ENCODE results near the gene MMP12. TPM values are rescaled to one million over a fixed set of nuclear protein-coding genes. Genes with fewer than 3 reads are reported as not detected.

Gene MMP12
- total and polyA plus RNA-seq, 2 donors (not counting 3 experiments of a cell fraction or from before 2014, with no cell fraction given) = not detected

DNA sequence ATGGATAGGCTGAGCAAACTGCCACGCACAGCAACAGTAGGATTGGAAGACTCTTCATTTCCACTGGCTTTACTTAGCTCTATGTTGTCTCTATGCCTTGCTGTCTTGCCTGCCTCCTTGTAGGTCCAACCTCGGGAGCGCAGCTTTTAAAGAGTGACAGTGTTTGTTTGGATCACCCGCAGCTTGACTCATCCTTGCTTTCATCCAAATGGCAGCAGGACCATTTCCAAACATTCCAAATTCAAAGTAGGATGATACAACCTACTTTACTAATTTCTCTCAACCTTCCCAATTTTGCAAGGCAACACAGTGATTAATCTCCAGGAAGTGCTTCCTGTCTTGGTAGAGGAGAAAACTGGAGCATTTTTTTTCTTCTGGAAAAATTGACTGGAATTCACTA is 31.3 kb downstream of the MMP12 start, which contains the start of gene MMP3:
Gene MMP3 (minus strand): TSS at position 121 of the 400 bp plus-strand sequence. CDS start 63 bp downstream, at position 58.
- H3K9me1 ChIP-seq (replicated peaks; ENCODE audit: control insufficient read depth, extremely low read depth, insufficient read depth, low read length) = no peaks in the 10 kb centered on the region
- peaks cover 6 to 8% of the 10 kb centered on the region in 2 experiments for H3K27me3 ChIP-seq (ENCODE audit: control insufficient read depth in 2 of 2, insufficient read depth in 2 of 2, low read length in 2 of 2)
- H3K4me3 ChIP-seq (replicated peaks in 1 of 3; ENCODE audit: insufficient read depth in 1 of 3, low read depth in 1 of 3, low read length in 3 of 3) = no peak within 1 kb of the TSS
- CTCF ChIA-PET = interaction anchor here (1.1 to 1.7 kb wide), 2 partner anchors 12 to 18 kb away, joined by 5 to 8 read pairs; no protein-coding TSS in a partner anchor
- no peak within 1 kb of the TSS for H3K27ac ChIP-seq (ENCODE audit: insufficient read depth, low read depth, low read length)
- no TSS peak for BruUV-seq (replicated peaks)
- no peak for FAIRE-seq
- H3K79me2 ChIP-seq (ENCODE audit: control insufficient read depth, insufficient read depth, low read length) = no peaks in the 10 kb centered on the region
- no peaks in the 10 kb centered on the region for H3K36me3 ChIP-seq (ENCODE audit: control insufficient read depth in 2 of 2, extremely low read depth in 1 of 2, insufficient read depth in 2 of 2, low read length in 2 of 2)
- intact Hi-C loops (cut with micrococcal nuclease) = no loop called here
- H3K9me3 ChIP-seq (replicated peaks; ENCODE audit: control insufficient read depth, insufficient read depth, low read length) = no peaks in the 10 kb centered on the region
- no peaks in the 10 kb centered on the region for H3K4me1 ChIP-seq (ENCODE audit: control insufficient read depth, extremely low read depth, insufficient read depth, low read length)
- H3K4me2 ChIP-seq (ENCODE audit: insufficient read depth, low read length) = no peak within 1 kb of the TSS
- POLR2A ChIA-PET = no interaction called here
- DNase-seq (ENCODE audit: low read depth, low spot score) = no peak
- no peaks in the 10 kb centered on the region for H4K20me1 ChIP-seq (replicated peaks; ENCODE audit: control insufficient read depth, extremely low read depth, insufficient read depth, low read length)
- dilution Hi-C loops (cut with MboI; ENCODE audit: extremely low pct_ligation_motif_present, low sequenced_read_pairs) = no loop called here
- H3K9ac ChIP-seq (replicated peaks; ENCODE audit: extremely low read depth, insufficient read depth, low read length) = no peak within 1 kb of the TSS
- H2AFZ ChIP-seq (ENCODE audit: low read depth, low read length) = no peak within 1 kb of the TSS
- TF ChIP-seq, protein P1, sequence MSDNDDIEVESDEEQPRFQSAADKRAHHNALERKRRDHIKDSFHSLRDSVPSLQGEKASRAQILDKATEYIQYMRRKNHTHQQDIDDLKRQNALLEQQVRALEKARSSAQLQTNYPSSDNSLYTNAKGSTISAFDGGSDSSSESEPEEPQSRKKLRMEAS (IDR thresholded peaks at IDR 0.05; ENCODE audit: insufficient read depth, insufficient read length) = no peak
- TF ChIP-seq FOS (IDR thresholded peaks at IDR 0.05; ENCODE audit: borderline replicate concordance, insufficient read depth, low read length) (no peak), POLR2AphosphoS5 (IDR thresholded peaks at IDR 0.05; ENCODE audit: insufficient read depth, low read depth, low read length) (no peak), GATA2 (IDR thresholded peaks at IDR 0.05; ENCODE audit: insufficient read depth, insufficient read length, low read depth, low read length) (no peak), POLR2A (IDR thresholded peaks at IDR 0.05; ENCODE audit: low read depth, low read length) (no peak), EZH2 (IDR thresholded peaks at IDR 0.05; ENCODE audit: borderline replicate concordance, low read depth, low read length, severe bottlenecking) (no peak), MYC (IDR thresholded peaks at IDR 0.05; ENCODE audit: low read depth, low read length) (no peak), JUN (IDR thresholded peaks at IDR 0.05; ENCODE audit: borderline replicate concordance, insufficient read depth, insufficient read length, low read depth) (no peak)
- TF ChIP-seq, protein P2, sequence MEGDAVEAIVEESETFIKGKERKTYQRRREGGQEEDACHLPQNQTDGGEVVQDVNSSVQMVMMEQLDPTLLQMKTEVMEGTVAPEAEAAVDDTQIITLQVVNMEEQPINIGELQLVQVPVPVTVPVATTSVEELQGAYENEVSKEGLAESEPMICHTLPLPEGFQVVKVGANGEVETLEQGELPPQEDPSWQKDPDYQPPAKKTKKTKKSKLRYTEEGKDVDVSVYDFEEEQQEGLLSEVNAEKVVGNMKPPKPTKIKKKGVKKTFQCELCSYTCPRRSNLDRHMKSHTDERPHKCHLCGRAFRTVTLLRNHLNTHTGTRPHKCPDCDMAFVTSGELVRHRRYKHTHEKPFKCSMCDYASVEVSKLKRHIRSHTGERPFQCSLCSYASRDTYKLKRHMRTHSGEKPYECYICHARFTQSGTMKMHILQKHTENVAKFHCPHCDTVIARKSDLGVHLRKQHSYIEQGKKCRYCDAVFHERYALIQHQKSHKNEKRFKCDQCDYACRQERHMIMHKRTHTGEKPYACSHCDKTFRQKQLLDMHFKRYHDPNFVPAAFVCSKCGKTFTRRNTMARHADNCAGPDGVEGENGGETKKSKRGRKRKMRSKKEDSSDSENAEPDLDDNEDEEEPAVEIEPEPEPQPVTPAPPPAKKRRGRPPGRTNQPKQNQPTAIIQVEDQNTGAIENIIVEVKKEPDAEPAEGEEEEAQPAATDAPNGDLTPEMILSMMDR (IDR thresholded peaks at IDR 0.05; ENCODE audit: extremely low read depth in 1 of 2, insufficient read depth in 1 of 2, low read depth in 1 of 2, low read length in 2 of 2) = no peak
